Measurements from ENCODE around the gene TMEM54.

DNA sequence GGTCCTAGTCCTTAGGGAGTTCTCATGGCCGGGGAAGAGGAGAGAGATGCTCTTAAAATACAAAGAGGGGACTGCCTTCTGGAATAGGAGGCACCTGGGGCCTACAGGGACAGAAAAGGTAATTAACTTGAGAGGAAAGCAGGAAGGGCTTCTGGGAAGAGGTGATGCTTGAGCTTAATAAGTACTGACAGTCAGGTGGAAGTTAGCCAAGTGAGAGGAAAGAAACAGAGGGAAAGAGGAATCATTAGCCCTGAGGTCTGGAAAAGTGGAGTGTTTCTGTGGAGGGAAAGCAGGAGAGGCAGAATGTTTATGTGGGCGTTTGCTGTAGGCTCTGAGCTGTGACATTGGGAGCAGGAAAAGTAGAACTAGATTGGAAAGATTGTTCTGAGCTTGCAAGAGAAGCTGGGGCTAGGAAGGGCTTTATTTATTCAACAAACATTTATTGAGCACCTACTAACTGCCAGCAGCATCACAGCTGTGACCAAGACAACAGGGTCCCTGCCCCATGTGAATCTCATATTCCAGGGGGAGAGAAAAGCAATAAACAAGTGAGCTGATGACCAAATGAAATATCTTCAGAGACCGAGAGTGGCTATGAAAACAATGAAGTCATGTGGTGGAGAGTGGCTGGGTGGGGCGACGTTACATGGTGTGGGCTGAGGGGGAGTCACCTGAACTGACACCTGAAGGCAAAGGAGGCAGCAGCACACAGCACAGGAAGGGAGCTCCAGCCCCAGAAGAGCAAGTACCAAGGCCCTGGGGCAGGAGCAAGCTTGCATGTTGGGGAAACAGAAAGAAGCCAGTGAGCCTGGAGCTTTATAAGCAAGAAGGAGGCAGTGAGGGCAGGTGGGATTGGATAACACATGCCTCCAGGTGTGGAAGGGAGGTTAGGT lies 26.1 kb downstream of the TMEM54 start:
- TF ChIP-seq, protein P1, sequence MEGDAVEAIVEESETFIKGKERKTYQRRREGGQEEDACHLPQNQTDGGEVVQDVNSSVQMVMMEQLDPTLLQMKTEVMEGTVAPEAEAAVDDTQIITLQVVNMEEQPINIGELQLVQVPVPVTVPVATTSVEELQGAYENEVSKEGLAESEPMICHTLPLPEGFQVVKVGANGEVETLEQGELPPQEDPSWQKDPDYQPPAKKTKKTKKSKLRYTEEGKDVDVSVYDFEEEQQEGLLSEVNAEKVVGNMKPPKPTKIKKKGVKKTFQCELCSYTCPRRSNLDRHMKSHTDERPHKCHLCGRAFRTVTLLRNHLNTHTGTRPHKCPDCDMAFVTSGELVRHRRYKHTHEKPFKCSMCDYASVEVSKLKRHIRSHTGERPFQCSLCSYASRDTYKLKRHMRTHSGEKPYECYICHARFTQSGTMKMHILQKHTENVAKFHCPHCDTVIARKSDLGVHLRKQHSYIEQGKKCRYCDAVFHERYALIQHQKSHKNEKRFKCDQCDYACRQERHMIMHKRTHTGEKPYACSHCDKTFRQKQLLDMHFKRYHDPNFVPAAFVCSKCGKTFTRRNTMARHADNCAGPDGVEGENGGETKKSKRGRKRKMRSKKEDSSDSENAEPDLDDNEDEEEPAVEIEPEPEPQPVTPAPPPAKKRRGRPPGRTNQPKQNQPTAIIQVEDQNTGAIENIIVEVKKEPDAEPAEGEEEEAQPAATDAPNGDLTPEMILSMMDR (IDR thresholded peaks at IDR 0.05) = no peak
- TF ChIP-seq POLR2A (IDR thresholded peaks at IDR 0.05) (no peak), POLR2AphosphoS5 (IDR thresholded peaks at IDR 0.05) (no peak), EP300 (IDR thresholded peaks at IDR 0.05) (no peak)

Measured in sigmoid colon (tissue), 4 donors.